IMR-90 (cell line): Measurements from ENCODE around the gene KLK11.

ENCODE experiments used
- CEBPB ChIP-seq: IDR thresholded peaks from 2 replicates; pipeline ENCODE4 v1.6.1; 2012; ENCODE audit warnings: low read depth, low read length, improper control_type of control experiment
- FOS ChIP-seq: fragments of 150-350 bp; IDR thresholded peaks from 2 replicates; pipeline ENCODE4 v1.6.1; 2016; ENCODE audit warnings: low read depth, low read length
- MAZ ChIP-seq: IDR thresholded peaks from 2 replicates; pipeline ENCODE4 v1.6.1; 2012; ENCODE audit warnings: low read depth, mild to moderate bottlenecking, low read length, improper control_type of control experiment, moderate library complexity, borderline replicate concordance
- POLR2A ChIP-seq: IDR thresholded peaks from 2 replicates; pipeline ENCODE4 v1.6.1; 2012; ENCODE audit warnings: mild to moderate bottlenecking, low read depth, low read length
- RAD21 ChIP-seq: IDR thresholded peaks from 2 replicates; pipeline ENCODE4 v1.6.1; 2012; ENCODE audit warnings: low read length, improper control_type of control experiment
- RCOR1 ChIP-seq: IDR thresholded peaks from 2 replicates; pipeline ENCODE4 v1.6.1; 2012; ENCODE audit warnings: mild to moderate bottlenecking, low read length, improper control_type of control experiment; ENCODE audit not compliant: insufficient replicate concordance
- RFX5 ChIP-seq: IDR thresholded peaks from 2 replicates; pipeline ENCODE4 v1.8.0; 2012; ENCODE audit warnings: low read depth, mild to moderate bottlenecking, low read length, moderate library complexity
- TF ChIP-seq, protein P1 (sequence below): conservative IDR thresholded peaks from 2 replicates; pipeline ENCODE4 v1.5.1; 2012; ENCODE audit warnings: mild to moderate bottlenecking, low read depth, low read length, improper control_type of control experiment
- TF ChIP-seq, protein P2 (sequence below): fragments of 150-350 bp; IDR thresholded peaks from 2 replicates; pipeline ENCODE4 v1.6.1; 2017; ENCODE audit warnings: mild to moderate bottlenecking, antibody characterized with exemption, low read length, low read depth

- TF ChIP-seq, protein P1, sequence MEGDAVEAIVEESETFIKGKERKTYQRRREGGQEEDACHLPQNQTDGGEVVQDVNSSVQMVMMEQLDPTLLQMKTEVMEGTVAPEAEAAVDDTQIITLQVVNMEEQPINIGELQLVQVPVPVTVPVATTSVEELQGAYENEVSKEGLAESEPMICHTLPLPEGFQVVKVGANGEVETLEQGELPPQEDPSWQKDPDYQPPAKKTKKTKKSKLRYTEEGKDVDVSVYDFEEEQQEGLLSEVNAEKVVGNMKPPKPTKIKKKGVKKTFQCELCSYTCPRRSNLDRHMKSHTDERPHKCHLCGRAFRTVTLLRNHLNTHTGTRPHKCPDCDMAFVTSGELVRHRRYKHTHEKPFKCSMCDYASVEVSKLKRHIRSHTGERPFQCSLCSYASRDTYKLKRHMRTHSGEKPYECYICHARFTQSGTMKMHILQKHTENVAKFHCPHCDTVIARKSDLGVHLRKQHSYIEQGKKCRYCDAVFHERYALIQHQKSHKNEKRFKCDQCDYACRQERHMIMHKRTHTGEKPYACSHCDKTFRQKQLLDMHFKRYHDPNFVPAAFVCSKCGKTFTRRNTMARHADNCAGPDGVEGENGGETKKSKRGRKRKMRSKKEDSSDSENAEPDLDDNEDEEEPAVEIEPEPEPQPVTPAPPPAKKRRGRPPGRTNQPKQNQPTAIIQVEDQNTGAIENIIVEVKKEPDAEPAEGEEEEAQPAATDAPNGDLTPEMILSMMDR, result no peak
- no peak for TF ChIP-seq RFX5
- no peak for TF ChIP-seq FOS
- TF ChIP-seq POLR2A, result no peak
- no peak for TF ChIP-seq MAZ
- TF ChIP-seq, protein P2, sequence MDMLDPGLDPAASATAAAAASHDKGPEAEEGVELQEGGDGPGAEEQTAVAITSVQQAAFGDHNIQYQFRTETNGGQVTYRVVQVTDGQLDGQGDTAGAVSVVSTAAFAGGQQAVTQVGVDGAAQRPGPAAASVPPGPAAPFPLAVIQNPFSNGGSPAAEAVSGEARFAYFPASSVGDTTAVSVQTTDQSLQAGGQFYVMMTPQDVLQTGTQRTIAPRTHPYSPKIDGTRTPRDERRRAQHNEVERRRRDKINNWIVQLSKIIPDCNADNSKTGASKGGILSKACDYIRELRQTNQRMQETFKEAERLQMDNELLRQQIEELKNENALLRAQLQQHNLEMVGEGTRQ, result no peak
- TF ChIP-seq RAD21, result no peak
- no peak for TF ChIP-seq RCOR1
- TF ChIP-seq CEBPB, result no peak
Measured at GRCh38 chr19:50975766-50976165, 50.6 kb downstream of the KLK11 start.
